T-cell (primary cell): Measurements from ENCODE around the gene RAB27B. TPM values are rescaled to one million over a fixed set of nuclear protein-coding genes. Genes with fewer than 3 reads are reported as not detected.
"Not testable (repeated sequence)": the region's sequence is repeated elsewhere in the genome, so short reads cannot be mapped to it uniquely, and the experiment has no call there.

Experiments
- ATAC-seq, 4 experiments: fragments of 200-7000 bp in 3 of 4; fragments of 150-1000 bp in 1 of 4; cut with Tn5 transposase; replicated peaks in 1 of 4; 1 replicate in 3 of 4; 2 replicates in 1 of 4; pipeline ENCODE4 v1.10.0; 2021; ENCODE audit warnings: moderate library complexity in 3 of 4, mild to moderate bottlenecking in 2 of 4, moderate number of reproducible peaks in 1 of 4
- CTCF ChIA-PET, 2 donors: fragments of 300-600 bp; sonication (Branson Sonifier 250); formaldehyde crosslinking; loops; one replicate each; lab custom pipeline; 2022; ENCODE audit warnings: antibody characterized with exemption in 2 of 2; lab: Charles Lee
- POLR2A ChIA-PET, 2 donors: fragments of 300-600 bp; sonication (Branson Sonifier 250); formaldehyde crosslinking; loops; one replicate each; lab custom pipeline; 2022; ENCODE audit warnings: antibody characterized with exemption in 2 of 2; lab: Charles Lee
- DNase-seq, 35 experiments: peaks; one replicate each; pipeline versions ENCODE4 v3.0.0 to v3.0.0-alpha.2; 2013 to 2023
- H3K27ac ChIP-seq: one replicate; pipeline ENCODE4 v1.5.1; 2013; ENCODE audit warnings: low read length
- H3K27me3 ChIP-seq, 2 experiments: replicated peaks in 1 of 2; 1 replicate in 1 of 2; 2 replicates in 1 of 2; pipeline versions ENCODE4 v1.6.1 to v1.7.0; 2013; ENCODE audit warnings: low read length in 1 of 2, mixed read lengths in 1 of 2; ENCODE audit not compliant: control insufficient read depth in 2 of 2, insufficient read depth in 2 of 2; ENCODE audit errors: extremely low read depth in 1 of 2
- H3K36me3 ChIP-seq, 2 donors: 1 replicate in 1 of 2; 2 replicates in 1 of 2; pipeline versions ENCODE4 v1.6.1 to v1.7.0; 2013; ENCODE audit warnings: low read length in 1 of 2; ENCODE audit not compliant: control insufficient read depth in 2 of 2, insufficient read depth in 1 of 2; ENCODE audit errors: extremely low read depth in 1 of 2
- H3K4me1 ChIP-seq, 2 experiments: 1 replicate in 1 of 2; 2 replicates in 1 of 2; pipeline versions ENCODE4 v1.6.1 to v1.7.0; 2013; ENCODE audit warnings: low read length in 2 of 2, mixed read lengths in 1 of 2; ENCODE audit not compliant: insufficient read depth in 2 of 2, control insufficient read depth in 1 of 2; ENCODE audit errors: extremely low read depth in 1 of 2
- H3K4me3 ChIP-seq, 2 donors: 1 replicate in 1 of 2; 2 replicates in 1 of 2; pipeline versions ENCODE4 v1.5.1 to v1.7.0; 2013; ENCODE audit warnings: mild to moderate bottlenecking in 2 of 2, low read length in 1 of 2, moderate library complexity in 1 of 2; ENCODE audit not compliant: control insufficient read depth in 1 of 2; ENCODE audit errors: extremely low read depth in 1 of 2
- H3K9me3 ChIP-seq: 2 replicates; pipeline ENCODE4 v1.7.0; 2013
- H3K27ac Mint-ChIP-seq, 2 donors: one replicate each; pipeline ENCODE4 v1.8.0; 2020 to 2021; ENCODE audit warnings: mild to moderate bottlenecking in 2 of 2, mixed read lengths in 2 of 2
- H3K27me3 Mint-ChIP-seq, 2 donors: one replicate each; pipeline ENCODE4 v1.8.0; 2021 to 2022; ENCODE audit warnings: mixed read lengths in 2 of 2
- H3K36me3 Mint-ChIP-seq: one replicate; pipeline ENCODE4 v1.8.0; 2021; ENCODE audit warnings: mixed read lengths
- H3K4me1 Mint-ChIP-seq, 3 donors: one replicate each; pipeline ENCODE4 v1.8.0; 2020 to 2022; ENCODE audit warnings: mixed read lengths in 3 of 3, mild to moderate bottlenecking in 1 of 3
- H3K4me3 Mint-ChIP-seq, 3 donors: one replicate each; pipeline ENCODE4 v1.8.0; 2020 to 2022; ENCODE audit warnings: mild to moderate bottlenecking in 3 of 3, mixed read lengths in 3 of 3, moderate library complexity in 3 of 3
- H3K9me3 Mint-ChIP-seq, 3 donors: one replicate each; pipeline ENCODE4 v1.8.0; 2020 to 2022; ENCODE audit warnings: mixed read lengths in 3 of 3
- WGBS: methylation state at CpG from one replicate; pipeline ENCODE4 v1.1.5; 2013; ENCODE audit warnings: missing lambda C conversion rate; ENCODE audit not compliant: insufficient coverage; 5-methylcytosine and 5-hydroxymethylcytosine counted together
- total RNA-seq, 35 experiments: library from RNA in 6 of 35; stranded (reverse) in 6 of 35; fragments of 120-200 nt in 1 of 35; gene quantifications; one replicate each; pipeline versions ENCODE4 v1.2.1 to v1.2.4 and lab custom pipeline; 2013 to 2026

Gene RAB27B
- total RNA-seq, 5 donors from 2014 or later (not counting 1 experiment from before 2014, with no cell fraction given) = 2.6 to 4.3 (median 3.0) TPM

- H3K27ac ChIP-seq = no peak overlapping the region
- CTCF ChIA-PET = no interaction called here
- no peaks in the 10 kb centered on the region for H3K36me3 Mint-ChIP-seq
- POLR2A ChIA-PET = no interaction called here
- no peaks in the 10 kb centered on the region for H3K9me3 ChIP-seq
- no peak for ATAC-seq
- H3K9me3 Mint-ChIP-seq = no peaks in the 10 kb centered on the region
- H3K4me1 ChIP-seq = peaks cover 2 to 8% of the 10 kb centered on the region in 2 experiments
- H3K27me3 Mint-ChIP-seq = peaks cover 0 to 6% of the 10 kb centered on the region in 2 donors
- no CpG with 5 or more reads among the region's 2 CpGs for WGBS
- H3K27me3 ChIP-seq = no peaks in the 10 kb centered on the region
- no peaks in the 10 kb centered on the region for H3K36me3 ChIP-seq
- H3K4me1 Mint-ChIP-seq = peaks cover 14 to 18% (median 15%) of the 10 kb centered on the region in 3 donors
- no peak overlapping the region for H3K27ac Mint-ChIP-seq
- no peak overlapping the region for H3K4me3 ChIP-seq
- DNase-seq = no peak
- H3K4me3 Mint-ChIP-seq = no peak overlapping the region
These were observed 26.1 kb upstream of the RAB27B start for GRCh38 chr18:54802178-54802577.

DNA sequence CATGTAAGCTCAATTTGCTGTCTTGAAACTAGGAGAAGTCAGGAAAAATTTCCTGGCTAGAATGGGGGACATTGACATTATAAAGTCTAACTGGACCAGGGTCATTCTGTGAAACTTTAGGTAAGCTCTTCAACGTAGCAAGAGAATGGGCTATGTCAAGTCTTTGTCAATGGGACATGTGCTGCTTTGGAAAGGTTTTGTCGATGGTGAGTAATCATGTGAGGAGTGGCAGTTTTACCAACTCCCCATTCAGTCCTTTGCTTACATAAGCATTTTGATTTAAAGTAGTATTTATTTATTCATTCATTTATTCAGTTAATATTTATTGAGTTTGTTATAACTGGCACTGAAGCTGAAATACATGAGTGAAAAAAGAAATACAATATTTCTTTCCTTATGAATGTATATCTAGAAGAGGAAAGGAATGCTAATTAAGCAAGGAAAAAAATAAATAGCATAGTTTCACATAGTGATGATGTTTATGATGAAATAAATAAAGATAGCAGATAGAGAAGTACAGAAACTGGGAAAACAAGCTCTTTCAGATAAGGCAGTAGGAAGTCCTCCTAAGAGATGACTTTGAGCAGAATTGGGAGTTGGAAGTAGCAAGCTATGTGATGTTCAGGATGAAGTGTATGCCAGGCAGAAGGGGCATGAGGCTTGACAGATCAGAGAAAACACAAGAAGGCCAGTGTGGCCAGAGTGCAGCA is 25.4 kb upstream of the RAB27B start:
- Histone ChIP-seq H3K4me3 (no peak overlapping the region), H3K36me3 (no peaks in the 10 kb centered on the region), H3K9me3 (no peaks in the 10 kb centered on the region), H3K4me1 (peaks cover 2 to 8% of the 10 kb centered on the region in 2 experiments), H3K27ac (no peak overlapping the region), H3K27me3 (no peaks in the 10 kb centered on the region)
- Mint-ChIP-seq H3K36me3 (no peaks in the 10 kb centered on the region), H3K4me1 (peaks cover 14 to 20% (median 16%) of the 10 kb centered on the region in 3 donors), H3K27ac (no peak overlapping the region), H3K9me3 (no peaks in the 10 kb centered on the region), H3K27me3 (peaks cover 0 to 6% of the 10 kb centered on the region in 2 donors), H3K4me3 (no peak overlapping the region)
- CTCF ChIA-PET = no interaction called here
- no CpG with 5 or more reads among the region's 2 CpGs for WGBS
- POLR2A ChIA-PET = no interaction called here
- ATAC-seq = no peak
- no peak for DNase-seq

DNA sequence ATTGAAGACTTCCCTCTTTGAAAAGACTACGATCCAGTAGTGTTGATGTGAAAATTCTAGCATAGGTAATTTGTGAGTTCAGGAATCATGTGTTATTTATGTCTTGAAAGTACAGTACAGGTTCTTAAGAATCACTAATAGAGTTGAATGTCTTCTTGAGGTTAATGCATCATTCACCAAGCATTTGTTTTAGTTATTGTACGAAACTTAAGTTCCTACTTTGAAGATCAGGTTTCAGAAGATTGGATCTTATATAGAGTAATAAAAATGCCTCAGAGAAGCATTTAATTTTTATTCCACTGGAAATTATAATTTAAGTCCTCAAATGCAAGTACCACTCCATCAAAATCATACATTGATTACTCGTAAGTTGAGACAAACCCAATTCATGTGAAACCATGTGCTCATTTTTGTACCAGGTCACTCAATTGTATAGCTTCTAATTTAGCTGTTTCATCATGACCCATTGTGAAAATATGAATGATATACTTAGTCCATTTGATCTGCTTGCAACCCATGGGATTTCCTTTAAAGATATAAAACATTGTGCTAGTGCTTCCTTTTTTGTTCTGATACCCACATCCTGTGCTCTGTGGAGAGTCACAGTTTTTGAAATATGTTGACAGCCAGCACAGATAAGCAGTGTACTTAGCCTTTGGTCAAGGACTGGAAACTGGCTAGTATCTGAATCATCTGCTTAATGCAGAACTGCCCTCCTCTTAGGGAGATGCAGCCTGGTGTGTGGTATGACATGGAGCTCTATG is 22.5 kb upstream of the RAB27B start:
- no peak overlapping the region for H3K4me3 ChIP-seq
- peaks cover 0 to 6% of the 10 kb centered on the region in 2 donors for H3K27me3 Mint-ChIP-seq
- H3K27ac ChIP-seq = no peak overlapping the region
- no peaks in the 10 kb centered on the region for H3K36me3 ChIP-seq
- peak; percentile 34 to 80 (median 60) for ATAC-seq
- peak in 2 of 35 experiments; percentile 8 to 9 for DNase-seq
- ChIA-PET POLR2A (no interaction called here), CTCF (interaction anchor here in 1 of 2 donors (0.6 kb wide), 1 partner anchor 27 kb away, joined by 5 read pairs; no protein-coding TSS in a partner anchor)
- H3K36me3 Mint-ChIP-seq = no peaks in the 10 kb centered on the region
- H3K4me3 Mint-ChIP-seq = peak overlapping the region in 1 of 3 donors; percentile 19
- no peaks in the 10 kb centered on the region for H3K9me3 Mint-ChIP-seq
- peaks cover 2 to 8% of the 10 kb centered on the region in 2 experiments for H3K4me1 ChIP-seq
- peaks cover 14 to 20% (median 16%) of the 10 kb centered on the region in 3 donors for H3K4me1 Mint-ChIP-seq
- no peaks in the 10 kb centered on the region for H3K9me3 ChIP-seq
- no peaks in the 10 kb centered on the region for H3K27me3 ChIP-seq
- no peak overlapping the region for H3K27ac Mint-ChIP-seq
- no CpG with 5 or more reads among the region's 3 CpGs for WGBS

DNA sequence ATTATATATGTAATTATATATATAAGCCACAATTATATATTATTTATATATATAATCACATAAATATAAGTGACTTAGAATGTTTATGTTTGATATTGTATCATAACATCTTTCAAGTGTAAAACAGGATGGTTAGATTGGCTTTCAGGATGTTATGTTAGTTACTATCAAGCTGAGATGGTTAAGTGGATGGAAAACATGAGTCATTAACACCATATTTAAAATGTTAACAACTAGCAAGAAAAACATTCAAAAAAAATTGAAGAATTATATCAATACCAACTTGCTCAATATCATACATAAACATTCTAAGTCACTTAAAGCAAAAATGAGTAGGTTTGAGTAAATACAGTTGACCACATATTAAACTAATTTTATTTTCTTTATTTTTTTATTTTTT is 21.8 kb upstream of the RAB27B start:
- Mint-ChIP-seq H3K4me1 (peaks cover 14 to 20% (median 16%) of the 10 kb centered on the region in 3 donors), H3K27ac (no peak overlapping the region), H3K9me3 (no peaks in the 10 kb centered on the region), H3K4me3 (no peak overlapping the region), H3K27me3 (peaks cover 0 to 6% of the 10 kb centered on the region in 2 donors), H3K36me3 (no peaks in the 10 kb centered on the region)
- POLR2A ChIA-PET = no interaction called here
- no peak for DNase-seq
- Histone ChIP-seq H3K27ac (no peak overlapping the region), H3K36me3 (no peaks in the 10 kb centered on the region), H3K9me3 (no peaks in the 10 kb centered on the region), H3K27me3 (no peaks in the 10 kb centered on the region), H3K4me3 (no peak overlapping the region), H3K4me1 (peaks cover 2 to 8% of the 10 kb centered on the region in 2 experiments)
- ATAC-seq = no peak
- CTCF ChIA-PET = no interaction called here

DNA sequence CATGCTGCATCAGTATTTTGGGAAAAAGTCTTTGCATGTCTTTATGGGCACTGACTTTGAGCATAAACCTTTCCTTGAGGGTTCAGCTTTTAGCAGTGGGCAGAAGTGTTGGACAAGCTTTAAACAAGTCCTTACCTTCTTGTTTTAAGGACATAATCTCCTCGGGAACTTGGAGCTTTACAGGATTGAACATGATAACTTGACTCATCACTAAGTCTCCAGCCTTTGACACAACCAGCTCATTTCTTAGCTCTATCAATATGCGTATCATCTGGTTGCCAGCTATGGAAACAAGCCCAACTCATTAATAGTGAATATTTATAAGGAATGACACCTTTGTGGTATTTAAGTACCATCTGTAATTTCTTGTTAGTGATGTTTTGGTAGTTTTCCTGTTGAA is 21.0 kb upstream of the RAB27B start:
- Histone ChIP-seq H3K4me1 (peaks cover 2 to 8% of the 10 kb centered on the region in 2 experiments), H3K4me3 (no peak overlapping the region), H3K9me3 (no peaks in the 10 kb centered on the region), H3K27ac (no peak overlapping the region), H3K27me3 (no peaks in the 10 kb centered on the region), H3K36me3 (no peaks in the 10 kb centered on the region)
- Mint-ChIP-seq H3K9me3 (no peaks in the 10 kb centered on the region), H3K4me3 (no peak overlapping the region), H3K27ac (no peak overlapping the region), H3K27me3 (peaks cover 0 to 6% of the 10 kb centered on the region in 2 donors), H3K36me3 (no peaks in the 10 kb centered on the region), H3K4me1 (peaks cover 14 to 24% (median 16%) of the 10 kb centered on the region in 3 donors)
- WGBS = 100% methylated on average over 1 of the region's 2 CpGs
- POLR2A ChIA-PET = no interaction called here
- DNase-seq = no peak
- no peak for ATAC-seq
- CTCF ChIA-PET = no interaction called here

- H3K4me1 ChIP-seq = peaks cover 5 to 16% of the 10 kb centered on the region in 2 experiments
- H3K27ac Mint-ChIP-seq, H3K36me3 ChIP-seq, ATAC-seq, H3K27ac ChIP-seq, H3K9me3 Mint-ChIP-seq, H3K36me3 Mint-ChIP-seq, H3K27me3 Mint-ChIP-seq, H3K9me3 ChIP-seq, H3K27me3 ChIP-seq, H3K4me3 ChIP-seq, CTCF ChIA-PET, H3K4me3 Mint-ChIP-seq, POLR2A ChIA-PET, DNase-seq: not testable (repeated sequence)
- H3K4me1 Mint-ChIP-seq = peaks cover 15 to 25% (median 18%) of the 10 kb centered on the region in 3 donors
- no CpG with 5 or more reads among the region's 5 CpGs for WGBS
These were observed 17.6 kb upstream of the RAB27B start for GRCh38 chr18:54810662-54811061.
